Testis (tissue), 3 donors: ENCODE data around the gene PARS2. TPM values are rescaled to one million over a fixed set of nuclear protein-coding genes. Genes with fewer than 3 reads are reported as not detected.

Experiments
- DNase-seq: peaks from one replicate; pipeline ENCODE4 v3.0.0-alpha.2; 2019
- H3K27ac ChIP-seq, 2 donors: fragments of 200-600 bp; sonication (generic); one replicate each; pipeline ENCODE4 v1.5.1; 2019
- H3K27me3 ChIP-seq: fragments of 200-600 bp; sonication (generic); one replicate; pipeline ENCODE4 v1.5.1; 2019
- H3K36me3 ChIP-seq: fragments of 200-600 bp; sonication (generic); one replicate; pipeline ENCODE4 v1.5.1; 2017; ENCODE audit warnings: low read depth; ENCODE audit errors: missing control alignments
- H3K4me1 ChIP-seq: fragments of 200-600 bp; sonication (generic); one replicate; pipeline ENCODE4 v1.5.1; 2019
- H3K4me3 ChIP-seq, 2 donors: fragments of 200-600 bp; sonication (generic); one replicate each; pipeline ENCODE4 v1.5.1; 2017 to 2019
- H3K9me3 ChIP-seq: fragments of 200-600 bp; sonication (generic); one replicate; pipeline ENCODE4 v1.5.1; 2017
- POLR2A ChIP-seq: fragments of 450-650 bp; IDR thresholded peaks from one replicate; pipeline ENCODE4 v1.6.1; 2017; ENCODE audit warnings: antibody characterized with exemption, mild to moderate bottlenecking, moderate library complexity
- WGBS, 2 donors: methylation state at CpG; one replicate each; pipeline ENCODE4 v1.1.5; 2018; 5-methylcytosine and 5-hydroxymethylcytosine counted together
- intact Hi-C: fragments of 100-400 bp; cut with DNase I; formaldehyde crosslinking; loops from one replicate; pipeline ENCODE4 v1.15.1; 2023; ENCODE audit warnings: low total_unique reads
- polyA plus RNA-seq: library from polyadenylated mRNA; stranded (reverse); fragments of 350-450 nt; fragmentation: Illumina TruSeq; extraction: RNeasy Lipid Tissue Mini Kit (QIAGEN cat#74804); gene quantifications from one replicate; pipeline ENCODE4 v1.2.3, GENCODE V29; 2014; ENCODE audit warnings: low read depth, low replicate concordance; ENCODE audit not compliant: insufficient read depth
- total RNA-seq, 2 donors: library from RNA; depleted of rRNA; stranded (reverse); fragments of >200 nt; gene quantifications; one replicate each; pipeline ENCODE4 v1.2.3, GENCODE V29; 2016
- TF ChIP-seq, protein P1 (sequence below), 3 experiments: fragments of 450-650 bp in 2 of 3; fragments of 200-600 bp in 1 of 3; sonication (generic) in 1 of 3; IDR thresholded peaks; one replicate each; pipeline ENCODE4 v1.5.1; 2016 to 2019; ENCODE audit warnings: antibody characterized with exemption in 3 of 3, mild to moderate bottlenecking in 2 of 3, moderate library complexity in 1 of 3

Gene PARS2
- total and polyA plus RNA-seq, 3 donors from 2014 or later, result 12.8 to 16.5 (median 13.9) TPM

DNA sequence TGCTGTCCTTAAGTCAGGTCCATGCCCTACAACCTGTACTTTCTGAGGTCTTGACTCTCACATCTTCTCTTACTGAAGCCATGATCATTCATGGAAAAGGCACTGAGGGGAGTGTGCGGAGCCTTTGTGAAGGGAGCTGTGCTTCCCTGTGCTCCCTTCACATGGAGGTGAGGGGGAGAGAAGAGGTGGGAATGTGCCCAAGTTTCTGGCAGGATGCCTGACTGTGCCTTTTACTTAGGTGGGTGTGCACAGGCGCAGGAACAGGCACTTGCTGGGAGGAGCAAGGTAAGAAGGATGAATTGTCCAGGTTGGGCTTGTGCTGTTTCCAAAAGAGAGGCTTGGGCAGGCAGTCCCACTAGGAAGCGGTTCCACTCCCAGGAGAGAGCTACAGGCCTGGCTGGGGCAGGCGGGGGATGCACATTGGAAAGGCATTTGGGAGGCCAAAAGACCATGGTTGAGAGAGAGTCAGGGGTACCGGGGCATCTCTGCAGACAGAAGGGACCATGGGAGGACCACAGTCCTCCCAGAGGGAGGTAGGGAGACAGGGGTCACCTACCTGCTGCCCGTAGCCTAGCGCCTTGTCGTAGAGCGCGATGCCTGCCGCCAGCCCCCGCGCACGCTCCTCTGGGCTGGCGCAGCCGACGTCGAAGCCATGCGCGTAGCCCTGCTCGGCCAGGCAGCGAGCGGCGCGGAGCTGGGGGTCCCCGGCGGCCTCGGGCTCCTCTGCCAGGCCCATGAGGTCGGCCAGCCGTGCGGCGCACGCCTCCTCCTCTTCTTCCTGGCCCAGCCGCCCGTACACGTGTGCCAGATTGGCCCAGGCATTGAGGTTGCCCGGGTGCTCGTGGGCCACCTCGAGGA is 35.9 kb upstream of the PARS2 start:
- H3K36me3 ChIP-seq, result no peaks in the 10 kb centered on the region
- peak overlapping the region; percentile 34 to 56 for H3K4me3 ChIP-seq
- intact Hi-C loops, result no loop called here
- no peak for DNase-seq
- no peak for TF ChIP-seq POLR2A
- TF ChIP-seq, protein P1, sequence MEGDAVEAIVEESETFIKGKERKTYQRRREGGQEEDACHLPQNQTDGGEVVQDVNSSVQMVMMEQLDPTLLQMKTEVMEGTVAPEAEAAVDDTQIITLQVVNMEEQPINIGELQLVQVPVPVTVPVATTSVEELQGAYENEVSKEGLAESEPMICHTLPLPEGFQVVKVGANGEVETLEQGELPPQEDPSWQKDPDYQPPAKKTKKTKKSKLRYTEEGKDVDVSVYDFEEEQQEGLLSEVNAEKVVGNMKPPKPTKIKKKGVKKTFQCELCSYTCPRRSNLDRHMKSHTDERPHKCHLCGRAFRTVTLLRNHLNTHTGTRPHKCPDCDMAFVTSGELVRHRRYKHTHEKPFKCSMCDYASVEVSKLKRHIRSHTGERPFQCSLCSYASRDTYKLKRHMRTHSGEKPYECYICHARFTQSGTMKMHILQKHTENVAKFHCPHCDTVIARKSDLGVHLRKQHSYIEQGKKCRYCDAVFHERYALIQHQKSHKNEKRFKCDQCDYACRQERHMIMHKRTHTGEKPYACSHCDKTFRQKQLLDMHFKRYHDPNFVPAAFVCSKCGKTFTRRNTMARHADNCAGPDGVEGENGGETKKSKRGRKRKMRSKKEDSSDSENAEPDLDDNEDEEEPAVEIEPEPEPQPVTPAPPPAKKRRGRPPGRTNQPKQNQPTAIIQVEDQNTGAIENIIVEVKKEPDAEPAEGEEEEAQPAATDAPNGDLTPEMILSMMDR (IDR thresholded peaks at IDR 0.05), result no peak
- no peaks in the 10 kb centered on the region for H3K4me1 ChIP-seq
- no peaks in the 10 kb centered on the region for H3K27me3 ChIP-seq
- H3K9me3 ChIP-seq, result no peaks in the 10 kb centered on the region
- 43 to 44% methylated on average over 11 to 39 of the region's 39 CpGs for WGBS, 2 donors
- H3K27ac ChIP-seq, result no peak overlapping the region

DNA sequence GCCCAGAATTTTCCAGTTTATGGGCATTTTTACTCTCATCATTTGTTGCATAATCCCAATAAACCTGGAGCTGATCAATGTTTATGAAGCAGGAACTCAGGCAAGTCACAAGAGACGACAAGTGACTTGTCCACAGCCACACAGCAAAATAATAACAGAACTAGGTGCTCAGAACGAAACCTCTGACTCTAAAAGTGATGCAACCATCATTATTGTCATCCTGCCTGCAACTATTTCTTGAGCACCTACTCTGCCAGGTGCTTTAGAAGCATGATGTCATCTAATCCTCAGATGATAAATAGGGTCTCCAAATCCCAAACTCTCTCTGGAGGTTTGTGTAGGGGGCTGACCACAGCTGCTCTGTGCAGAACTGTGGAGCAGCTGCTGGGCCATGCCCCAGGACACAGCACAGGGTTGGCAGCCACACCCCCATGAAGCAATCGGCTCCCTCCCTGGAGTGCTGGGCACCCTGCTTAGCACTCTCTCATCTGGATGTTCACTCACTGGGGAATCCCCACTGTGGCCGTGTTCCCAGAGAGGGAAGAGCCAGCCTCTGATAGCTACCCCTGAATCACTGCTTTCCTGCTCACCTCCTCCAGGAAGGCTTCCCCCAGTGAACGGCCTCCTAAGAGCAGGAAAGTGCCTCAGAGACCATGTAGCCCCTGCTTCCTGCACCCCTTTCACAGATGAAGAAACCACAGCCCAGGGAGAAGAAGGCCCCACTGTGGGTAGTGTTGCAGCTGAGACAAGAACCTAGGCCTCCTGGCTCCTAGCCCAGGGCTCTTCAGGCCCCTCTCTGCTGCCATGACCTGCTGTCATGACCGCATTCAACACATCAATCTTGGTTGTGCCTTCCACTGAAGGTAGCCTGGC is 34.7 kb upstream of the PARS2 start:
- 81 to 88% methylated on average over 4 to 6 of the region's 6 CpGs for WGBS, 2 donors
- Histone ChIP-seq H3K9me3 (no peaks in the 10 kb centered on the region), H3K36me3 (no peaks in the 10 kb centered on the region), H3K27me3 (no peaks in the 10 kb centered on the region), H3K4me1 (no peaks in the 10 kb centered on the region), H3K27ac (no peak overlapping the region), H3K4me3 (no peak overlapping the region)
- intact Hi-C loops, result no loop called here
- TF ChIP-seq, protein P1 (IDR thresholded peaks at IDR 0.05), result no peak
- no peak for TF ChIP-seq POLR2A
- no peak for DNase-seq

DNA sequence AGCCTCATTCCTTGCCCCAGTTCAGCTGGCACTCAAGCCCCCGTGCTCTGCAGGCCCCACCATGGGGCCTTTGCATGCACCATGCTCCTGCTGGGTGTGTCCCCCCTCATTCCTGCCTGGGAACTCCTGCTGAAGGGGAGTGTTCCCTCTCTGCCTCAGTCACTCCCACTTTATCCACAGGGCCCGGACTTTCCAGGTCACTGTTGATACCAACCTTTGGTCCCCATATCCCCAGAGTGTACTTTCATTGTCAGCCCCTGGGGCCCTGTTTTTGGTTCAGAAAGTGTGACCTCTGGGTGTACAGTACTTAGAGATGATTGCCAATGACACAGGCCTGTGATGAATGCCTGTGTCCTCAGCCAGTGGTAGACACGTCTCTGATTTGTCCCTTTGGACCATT is 33.9 kb upstream of the PARS2 start:
- TF ChIP-seq, protein P1 (IDR thresholded peaks at IDR 0.05), result no peak
- TF ChIP-seq POLR2A, result no peak
- Histone ChIP-seq H3K36me3 (no peaks in the 10 kb centered on the region), H3K4me1 (no peaks in the 10 kb centered on the region), H3K9me3 (no peaks in the 10 kb centered on the region), H3K27me3 (no peaks in the 10 kb centered on the region), H3K4me3 (no peak overlapping the region), H3K27ac (no peak overlapping the region)
- intact Hi-C loops, result no loop called here
- 84% methylated on average over 3 of the region's 3 CpGs for WGBS, 2 donors
- no peak for DNase-seq

DNA sequence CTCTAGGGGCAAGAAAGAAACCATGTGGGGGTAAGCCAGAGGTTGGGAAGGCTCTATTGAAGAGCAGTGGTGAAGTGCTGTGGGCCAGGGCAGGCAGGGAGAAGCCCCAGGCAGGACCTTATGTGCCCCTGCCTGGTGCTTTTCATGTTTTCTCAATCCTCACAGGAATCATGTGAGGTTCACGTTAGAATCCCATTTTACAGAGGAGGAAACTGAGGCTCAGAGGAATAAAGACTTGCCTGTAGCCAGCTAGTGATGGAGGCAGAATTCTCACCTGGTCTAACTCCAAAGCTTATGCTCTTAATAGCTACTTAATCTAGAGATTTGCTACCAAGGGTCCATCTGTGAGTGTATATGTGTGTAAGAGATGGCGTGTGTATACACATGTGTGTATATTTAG is 32.6 kb upstream of the PARS2 start:
- Histone ChIP-seq H3K27ac (no peak overlapping the region), H3K27me3 (no peaks in the 10 kb centered on the region), H3K4me1 (no peaks in the 10 kb centered on the region), H3K9me3 (no peaks in the 10 kb centered on the region), H3K4me3 (no peak overlapping the region), H3K36me3 (no peaks in the 10 kb centered on the region)
- intact Hi-C loops, result no loop called here
- no peak for DNase-seq
- WGBS, 2 donors, result 90 to 96% methylated on average over 2 of the region's 2 CpGs
- TF ChIP-seq POLR2A, result no peak
- TF ChIP-seq, protein P1 (IDR thresholded peaks at IDR 0.05), result no peak
